ENCODE results near the gene SEMA3D. TPM values are rescaled to one million over a fixed set of nuclear protein-coding genes. Genes with fewer than 3 reads are reported as not detected.

SEMA3D gene
- total RNA-seq, 1 donor from 2014 or later = not detected

DNA sequence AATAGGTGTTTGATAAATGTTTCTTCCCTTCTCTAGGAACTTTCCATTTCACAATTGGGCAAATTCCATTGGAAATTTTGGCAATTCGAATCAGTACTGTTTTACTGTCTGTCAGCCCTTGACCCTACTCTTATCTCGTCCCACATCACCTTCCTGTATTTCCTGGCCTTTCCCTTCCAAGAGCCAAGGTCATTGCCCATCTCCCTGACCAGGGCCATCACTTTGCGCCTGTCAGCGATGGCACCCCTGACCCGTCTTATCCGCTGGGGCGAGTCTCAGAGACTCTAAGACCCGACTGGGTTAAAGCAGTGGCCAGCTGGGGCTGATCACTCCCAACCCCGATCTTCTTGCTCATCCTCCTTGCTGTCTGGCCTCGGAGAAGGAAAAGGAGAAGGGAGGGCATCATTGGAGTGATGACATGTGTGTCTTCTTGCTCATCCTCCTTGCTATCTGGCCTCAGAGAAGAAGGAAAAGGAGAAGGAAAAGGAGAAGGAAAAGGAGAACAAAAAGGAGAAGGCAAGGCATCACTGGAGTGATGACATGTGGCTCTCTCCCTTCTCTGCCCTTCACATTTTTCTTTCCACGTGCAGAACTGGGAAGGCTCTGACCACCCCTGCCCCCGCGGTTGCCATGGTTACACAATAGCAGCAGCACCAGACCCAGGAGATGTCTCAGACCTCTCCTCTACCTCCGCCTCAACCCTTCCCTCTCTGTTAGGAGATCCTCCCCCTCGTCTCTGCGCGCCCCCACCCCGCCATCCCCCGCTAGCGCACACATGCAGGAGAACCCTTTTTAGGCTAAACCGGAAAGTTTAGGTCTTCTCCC, 2.0 kb downstream of the SEMA3D start:
- intact Hi-C loops (cut with micrococcal nuclease) = no loop called here

- intact Hi-C loops (cut with micrococcal nuclease) = no loop called here
Observed at GRCh38 chr7:85183296-85183695, 3.6 kb downstream of the SEMA3D start.

GRCh38 chr7:85178531-85179298, 8.1 kb downstream of the SEMA3D start:
- intact Hi-C loops (cut with micrococcal nuclease) = no loop called here

- intact Hi-C loops (cut with micrococcal nuclease) = no loop called here
Observed at GRCh38 chr7:85177316-85177715, 9.5 kb downstream of the SEMA3D start.

- intact Hi-C loops (cut with micrococcal nuclease) = no loop called here
Observed at GRCh38 chr7:85176197-85176596, 10.7 kb downstream of the SEMA3D start.

DNA sequence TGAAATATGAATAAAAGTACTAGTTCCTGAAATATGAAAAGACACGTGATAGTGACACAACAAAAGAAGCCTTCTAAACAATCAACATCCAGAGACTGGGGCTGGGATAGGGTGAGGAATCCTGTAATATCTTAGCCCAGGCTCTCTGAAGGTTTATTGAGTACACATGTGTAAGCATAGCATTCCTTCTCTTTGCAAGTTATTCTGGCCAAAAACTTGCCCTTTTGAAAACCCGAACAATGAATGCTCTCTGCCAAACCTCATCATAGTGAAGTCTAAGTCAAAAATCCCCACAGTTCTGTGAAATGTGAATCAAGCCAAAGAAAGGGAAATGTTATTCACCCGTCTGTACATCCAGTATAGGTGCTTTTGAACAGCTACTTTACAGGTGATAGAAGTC, 11.6 kb downstream of the SEMA3D start:
- intact Hi-C loops (cut with micrococcal nuclease) = no loop called here

GRCh38 chr7:85172530-85172941, 14.3 kb downstream of the SEMA3D start:
- intact Hi-C loops (cut with micrococcal nuclease) = no loop called here

DNA sequence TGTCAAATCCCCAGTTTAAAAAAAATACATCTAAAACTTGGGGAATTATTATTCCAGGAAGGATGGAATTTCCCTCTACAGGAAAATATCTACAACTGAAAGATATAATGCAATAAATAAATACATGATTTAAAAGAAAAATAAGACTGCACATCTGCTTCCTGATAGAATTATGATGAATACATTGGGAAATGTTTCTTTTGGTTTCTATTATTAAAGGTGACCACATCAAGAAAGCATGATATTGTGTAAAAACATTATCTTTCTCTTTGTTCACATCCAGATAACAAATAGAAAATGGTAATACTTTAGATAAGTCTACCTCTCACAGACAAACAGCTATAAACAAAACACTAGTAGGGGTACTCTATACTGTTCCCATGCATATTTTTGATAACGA, 19.2 kb downstream of the SEMA3D start:
- intact Hi-C loops (cut with micrococcal nuclease) = no loop called here

- intact Hi-C loops (cut with micrococcal nuclease) = no loop called here
Observed at GRCh38 chr7:85165263-85165662, 21.6 kb downstream of the SEMA3D start.

DNA sequence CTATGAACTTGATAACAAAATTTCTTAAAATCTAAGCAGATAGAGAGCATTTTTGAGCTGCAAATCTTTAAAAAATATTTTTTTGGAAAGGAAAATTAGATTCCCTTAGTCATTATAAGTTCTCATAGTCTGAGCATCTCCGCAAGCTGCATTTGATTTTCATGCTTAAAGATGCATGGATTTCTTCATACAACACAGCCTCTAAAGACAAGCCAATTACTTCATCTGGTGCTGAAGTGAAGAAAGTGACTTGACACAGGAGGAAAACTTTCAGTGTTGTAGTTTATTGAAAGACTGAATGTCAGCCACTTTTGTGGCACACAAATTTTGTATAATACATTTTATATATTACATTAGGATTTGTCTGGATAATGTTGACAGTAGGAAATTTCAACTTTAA, 22.5 kb downstream of the SEMA3D start:
- intact Hi-C loops (cut with micrococcal nuclease) = no loop called here

- intact Hi-C loops (cut with micrococcal nuclease) = no loop called here
Observed at GRCh38 chr7:85162721-85163120, 24.1 kb downstream of the SEMA3D start.

- intact Hi-C loops (cut with micrococcal nuclease) = no loop called here
Observed at GRCh38 chr7:85160223-85160622, 26.6 kb downstream of the SEMA3D start.

DNA sequence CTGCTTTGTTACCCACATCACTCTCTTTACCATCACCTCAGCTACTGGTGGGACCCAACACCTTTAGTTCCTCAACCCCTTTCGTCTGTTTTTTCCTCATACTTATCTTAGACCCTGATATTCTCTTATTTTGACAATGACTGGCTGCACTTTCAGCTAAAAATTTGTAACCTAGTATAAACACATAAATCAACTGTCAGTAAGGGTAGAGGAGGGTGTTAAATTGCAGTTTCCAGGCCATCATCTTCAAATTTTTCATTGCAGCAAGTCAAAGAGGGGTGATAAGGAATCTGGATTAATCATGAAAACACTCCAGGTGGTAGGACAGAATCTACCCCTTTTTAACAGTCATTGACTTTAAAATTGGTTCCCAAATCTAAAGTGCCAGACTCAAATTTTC, 27.9 kb downstream of the SEMA3D start:
- intact Hi-C loops (cut with micrococcal nuclease) = no loop called here

DNA sequence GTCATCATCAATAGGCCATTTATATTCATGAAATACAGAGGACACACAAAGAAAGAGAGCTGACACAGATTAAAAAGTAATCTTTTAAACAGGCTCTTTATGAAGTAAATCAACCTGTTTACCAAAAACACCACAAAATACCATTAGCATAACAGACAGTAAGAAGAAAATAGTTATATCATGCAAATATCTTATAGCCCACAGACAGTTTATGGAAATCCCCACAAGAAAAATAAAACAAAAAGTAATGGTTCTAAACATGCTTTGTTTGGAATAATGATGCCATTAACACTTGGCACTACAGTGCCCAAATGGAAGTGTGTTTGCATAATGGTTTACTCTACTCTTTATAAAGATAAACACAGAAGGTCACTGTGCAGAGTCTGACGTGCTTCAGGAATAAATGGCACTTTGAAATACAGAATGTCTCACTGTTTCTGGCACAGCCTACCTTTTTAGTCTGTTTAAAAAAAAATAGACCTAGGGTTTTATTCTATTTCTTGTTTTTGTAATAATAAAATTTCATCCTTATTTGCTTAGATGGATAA, 30.1 kb downstream of the SEMA3D start:
- intact Hi-C loops (cut with micrococcal nuclease) = no loop called here

DNA sequence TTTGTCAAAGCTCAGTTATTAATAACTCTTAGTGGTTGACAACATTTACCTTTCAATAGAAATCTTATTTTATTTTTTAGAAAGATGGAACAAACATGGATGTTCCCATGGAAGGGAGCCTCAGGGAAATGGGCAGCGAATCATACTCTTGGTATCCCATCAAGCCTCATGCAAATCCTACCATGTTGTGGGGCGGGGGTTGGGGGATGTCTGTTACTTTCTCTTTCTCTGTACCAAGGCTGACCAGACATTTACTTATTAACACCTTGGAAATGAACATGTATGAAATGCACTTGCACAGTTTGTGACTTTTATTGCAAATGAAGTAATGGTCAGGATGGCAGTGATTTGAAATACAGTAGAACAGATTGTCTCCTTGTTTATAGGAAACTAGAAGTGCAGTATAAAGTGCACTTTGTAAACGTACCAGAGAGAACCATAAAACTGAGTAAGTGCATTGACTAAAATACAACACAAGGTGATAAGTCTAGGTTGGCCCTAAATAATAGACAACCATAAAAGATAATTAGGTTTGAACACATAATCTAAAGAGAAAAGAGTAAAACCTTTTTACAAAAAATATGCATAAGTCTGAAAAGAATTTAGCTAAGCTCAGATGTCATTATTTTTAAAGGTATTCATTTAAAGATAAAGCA, 32.4 kb downstream of the SEMA3D start:
- intact Hi-C loops (cut with micrococcal nuclease) = no loop called here

DNA sequence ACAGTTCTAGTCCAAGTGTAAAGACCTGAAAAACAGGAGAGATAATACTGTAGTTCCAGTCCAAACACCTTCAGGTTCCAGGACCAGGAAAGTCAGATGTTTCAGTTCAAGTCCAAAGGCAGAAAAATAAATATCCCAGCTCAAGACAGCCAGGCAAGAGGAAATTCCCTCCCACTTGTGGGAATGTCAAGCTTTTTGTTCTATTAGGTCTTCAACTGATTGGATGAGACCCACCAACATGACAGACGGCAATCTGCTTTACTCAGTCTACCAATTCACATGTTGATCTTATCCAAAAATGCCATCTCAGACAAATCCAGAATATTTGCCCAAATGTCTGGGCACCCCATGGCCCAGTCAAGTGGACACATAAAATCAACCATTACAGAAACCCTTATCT, 33.1 kb downstream of the SEMA3D start:
- intact Hi-C loops (cut with micrococcal nuclease) = no loop called here

DNA sequence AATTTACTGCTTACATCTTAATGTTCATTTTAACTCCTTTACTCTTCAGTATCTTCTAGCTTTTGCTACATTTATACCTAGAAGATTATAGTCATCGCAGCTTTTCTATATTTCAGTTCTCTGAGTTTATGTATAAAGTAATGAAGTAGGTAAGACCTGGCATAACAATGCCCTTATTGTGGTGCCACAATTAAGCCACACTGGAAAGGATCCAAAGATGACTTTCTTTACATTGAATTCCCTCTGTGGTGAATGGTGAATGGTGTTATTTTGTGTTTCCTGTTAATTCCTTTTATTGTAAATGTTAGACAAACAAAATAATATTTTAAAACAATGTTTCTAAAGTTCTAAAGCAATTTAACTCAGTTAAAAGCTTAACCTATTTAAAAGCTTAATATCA, 36.2 kb downstream of the SEMA3D start:
- intact Hi-C loops (cut with micrococcal nuclease) = no loop called here

- intact Hi-C loops (cut with micrococcal nuclease) = no loop called here
Observed at GRCh38 chr7:85144771-85145170, 42.1 kb downstream of the SEMA3D start.

DNA sequence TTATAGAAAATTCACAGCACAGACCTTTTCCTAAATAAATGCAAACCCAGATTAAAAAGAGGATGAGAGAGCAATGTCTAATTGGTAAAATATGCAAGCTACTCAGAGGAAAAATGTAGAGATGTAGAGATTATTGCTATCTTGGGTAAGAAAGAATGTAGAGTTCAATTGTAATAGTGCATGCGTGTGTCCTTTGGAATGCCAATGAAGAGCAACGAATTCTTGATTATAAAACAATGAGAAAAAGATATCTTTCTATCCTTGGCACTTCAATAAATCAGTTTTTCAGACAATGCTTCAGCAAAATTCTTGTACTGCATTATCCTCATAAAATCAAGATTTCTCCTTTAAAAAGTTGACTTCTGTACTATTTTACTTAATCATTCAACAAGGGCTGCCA, 50.9 kb downstream of the SEMA3D start:
- intact Hi-C loops (cut with micrococcal nuclease) = no loop called here

GRCh38 chr7:85133560-85133959, 53.3 kb downstream of the SEMA3D start:
- intact Hi-C loops (cut with micrococcal nuclease) = no loop called here

GRCh38 chr7:85133006-85133405, 53.9 kb downstream of the SEMA3D start:
- intact Hi-C loops (cut with micrococcal nuclease) = no loop called here

GRCh38 chr7:85130702-85131101, 56.2 kb downstream of the SEMA3D start:
- intact Hi-C loops (cut with micrococcal nuclease) = no loop called here
